DLD1 (cell line): ENCODE data around the gene INSYN2B.

Experiments
- in situ Hi-C: cut with HindIII; loops from 2 replicates; pipeline ENCODE4 v1.10.0; 2017; ENCODE audit warnings: low sequenced_read_pairs

The INSYN2B gene

GRCh38 chr5:169895926-169896325, 84.4 kb downstream of the INSYN2B start:
- in situ Hi-C loops = no loop called here

GRCh38 chr5:169893571-169893970, 86.7 kb downstream of the INSYN2B start:
- in situ Hi-C loops = no loop called here

DNA sequence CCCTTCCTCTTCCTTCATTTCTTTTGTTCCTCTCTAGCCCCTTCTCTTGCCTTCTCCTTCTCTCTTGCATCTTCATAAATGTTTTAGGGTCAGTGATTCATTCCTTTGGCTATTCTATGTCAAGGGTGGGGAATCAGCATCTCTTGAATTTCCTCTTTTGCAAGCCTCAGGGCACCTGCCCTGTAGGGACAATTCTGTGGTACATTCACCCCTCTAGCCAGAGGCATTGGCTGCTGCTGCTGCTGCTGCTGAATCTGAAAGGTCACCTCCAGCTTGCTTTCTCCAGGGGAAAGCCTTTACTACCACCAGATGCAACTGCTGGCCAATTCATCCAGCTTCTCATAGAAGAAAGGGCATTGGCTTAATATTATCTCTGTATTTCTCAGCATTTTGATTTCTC, 87.3 kb downstream of the INSYN2B start:
- in situ Hi-C loops = no loop called here

DNA sequence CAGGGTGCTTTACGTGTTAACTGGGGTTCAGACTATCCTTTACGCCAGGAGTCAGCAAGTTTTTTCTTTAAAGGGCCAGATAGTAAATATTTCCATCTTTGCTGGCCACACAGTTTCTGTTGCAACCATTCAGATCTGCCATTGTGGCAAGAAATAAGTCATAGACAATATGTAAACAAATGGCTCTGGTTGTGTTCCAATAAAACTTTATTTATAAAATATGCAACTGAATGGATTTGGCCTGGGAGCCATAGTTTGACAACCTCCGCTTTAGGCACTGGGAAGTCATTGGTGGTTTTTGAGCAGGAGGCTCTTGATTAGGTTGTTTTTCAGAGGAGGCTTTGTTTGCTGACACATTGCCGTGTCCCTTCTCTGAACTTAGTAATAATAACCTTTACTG, 90.7 kb downstream of the INSYN2B start:
- in situ Hi-C loops = no loop called here

DNA sequence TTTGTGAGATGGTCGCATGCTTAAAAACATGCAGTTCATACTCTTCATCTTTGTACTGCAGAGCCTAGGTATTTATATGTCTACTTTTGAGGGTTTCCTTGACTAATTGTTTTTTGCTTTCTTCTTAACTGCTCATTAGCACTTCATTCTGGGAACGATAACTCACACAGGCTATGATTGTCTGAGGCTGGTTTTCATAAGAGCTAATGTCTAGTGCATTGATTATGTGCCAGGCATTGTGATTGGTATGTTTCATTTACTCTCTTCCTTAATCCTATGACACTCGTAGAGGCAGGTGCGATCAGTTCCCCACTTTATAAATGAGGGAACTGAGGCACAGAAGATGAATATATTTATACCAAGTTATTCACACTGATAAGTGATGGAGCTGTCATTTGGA, 93.6 kb downstream of the INSYN2B start:
- in situ Hi-C loops = no loop called here

DNA sequence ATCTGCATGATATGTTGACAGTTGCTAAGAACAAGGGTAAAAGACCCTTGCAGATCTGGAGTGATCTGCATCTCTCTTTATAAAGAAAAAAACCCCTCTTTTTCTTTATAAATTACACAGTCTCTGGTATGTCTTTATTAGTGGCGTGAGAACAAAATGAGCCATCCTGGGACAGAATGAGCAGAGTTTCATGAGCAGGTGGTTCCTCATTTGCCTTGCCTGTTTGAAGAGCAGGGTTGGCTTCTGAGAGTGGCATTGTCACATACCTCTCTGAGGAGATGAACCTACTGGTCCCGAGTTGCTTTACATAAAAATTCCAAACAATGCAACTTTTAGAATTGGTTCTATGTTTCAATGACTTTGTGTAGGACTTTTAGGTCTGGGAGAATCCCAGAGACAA, 94.3 kb downstream of the INSYN2B start:
- in situ Hi-C loops = no loop called here

GRCh38 chr5:169881702-169882303, 98.5 kb downstream of the INSYN2B start:
- in situ Hi-C loops = no loop called here

GRCh38 chr5:169880785-169881184, 99.5 kb downstream of the INSYN2B start:
- in situ Hi-C loops = no loop called here

GRCh38 chr5:169880012-169880663, 100.2 kb downstream of the INSYN2B start:
- in situ Hi-C loops = no loop called here

GRCh38 chr5:169876386-169876785, 103.9 kb downstream of the INSYN2B start:
- in situ Hi-C loops = no loop called here

DNA sequence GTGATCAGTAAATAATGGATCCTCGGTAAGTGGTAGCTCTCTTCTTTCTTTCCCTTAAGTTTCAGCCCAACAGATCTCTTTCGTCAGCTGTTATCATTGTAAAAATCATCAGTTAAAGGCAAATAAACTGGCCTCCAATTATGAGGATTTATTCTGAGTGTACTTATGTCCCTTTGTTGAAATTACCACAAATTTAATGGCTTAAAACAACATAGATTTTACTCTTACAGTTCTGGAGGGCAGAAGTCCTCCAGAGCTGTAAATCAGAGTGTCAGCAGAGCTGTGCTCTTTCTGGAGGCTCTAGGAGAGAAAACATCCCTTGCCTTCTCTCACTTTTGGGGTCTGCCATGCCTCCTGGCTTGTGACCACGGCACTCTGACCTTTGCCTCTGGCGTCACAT, 104.6 kb downstream of the INSYN2B start:
- in situ Hi-C loops = no loop called here

DNA sequence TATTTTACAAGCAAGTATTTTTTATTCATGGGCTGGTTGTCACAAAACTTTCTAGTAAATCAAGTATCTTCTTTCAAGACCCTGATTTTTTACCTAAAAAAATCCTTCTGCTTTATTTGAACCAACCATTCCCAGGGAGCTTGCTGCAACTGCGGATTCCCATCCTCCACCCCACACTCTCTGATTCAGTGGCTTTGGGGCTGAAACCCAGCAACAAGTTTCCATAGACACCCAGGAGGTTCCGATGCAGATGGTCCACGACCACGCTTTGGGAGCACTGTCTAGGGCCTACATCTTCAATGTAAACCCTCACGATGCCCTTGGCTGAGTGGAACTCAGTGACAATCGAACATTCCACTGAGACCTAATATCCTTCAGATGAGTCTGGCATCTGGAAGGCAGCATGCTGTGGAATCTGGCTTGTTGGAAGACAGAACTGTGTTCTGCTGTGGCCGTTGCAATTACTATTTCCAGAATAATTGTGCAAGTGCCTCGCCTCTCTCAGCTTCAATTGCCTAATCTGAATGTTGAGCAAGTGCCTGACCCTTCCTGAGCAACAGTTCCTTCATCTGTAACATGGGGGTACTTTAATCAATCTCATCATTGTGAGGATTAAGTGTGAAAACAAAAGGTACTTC, 105.1 kb downstream of the INSYN2B start:
- in situ Hi-C loops = no loop called here

DNA sequence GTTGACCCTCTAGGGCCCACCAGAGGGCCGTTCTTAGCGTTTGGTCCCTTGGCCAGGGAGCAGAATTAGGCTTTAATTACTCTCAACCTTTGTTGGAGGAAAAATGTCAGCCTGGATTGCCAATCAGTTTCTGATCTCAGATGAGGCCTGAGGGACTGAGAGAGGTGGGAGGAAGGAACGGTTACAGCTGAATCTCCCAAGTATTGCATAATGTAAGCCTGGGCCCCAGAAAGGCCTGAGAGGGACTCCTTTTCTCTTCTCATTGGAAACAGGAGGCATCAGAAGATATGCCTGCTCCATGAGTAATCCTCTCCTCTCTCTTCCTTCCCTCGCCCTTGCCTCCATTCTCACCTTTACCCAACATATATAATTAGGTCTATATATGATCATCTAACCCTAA, 105.7 kb downstream of the INSYN2B start:
- in situ Hi-C loops = no loop called here

DNA sequence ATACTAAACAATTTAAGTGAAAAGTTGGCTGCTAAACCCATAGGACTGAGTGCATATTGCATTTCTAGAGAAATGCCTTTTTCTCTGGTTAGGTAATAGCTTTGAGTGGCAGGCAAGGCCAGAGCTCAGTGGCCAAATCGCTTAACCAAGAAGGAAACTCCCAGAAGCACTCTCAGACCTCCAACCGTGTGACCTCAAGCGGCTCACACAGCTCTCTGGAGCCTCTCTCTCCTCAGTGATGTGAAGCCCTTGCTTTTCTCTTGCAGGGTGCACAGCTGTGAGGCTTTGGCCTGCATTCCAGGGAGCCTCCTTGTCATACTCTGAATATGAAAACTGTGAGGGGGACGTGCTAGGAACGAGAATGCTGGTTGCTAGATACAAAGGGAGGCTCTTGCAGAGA, 106.7 kb downstream of the INSYN2B start:
- in situ Hi-C loops = no loop called here

- in situ Hi-C loops = no loop called here
Measured at GRCh38 chr5:169871826-169872490, 108.3 kb downstream of the INSYN2B start.

DNA sequence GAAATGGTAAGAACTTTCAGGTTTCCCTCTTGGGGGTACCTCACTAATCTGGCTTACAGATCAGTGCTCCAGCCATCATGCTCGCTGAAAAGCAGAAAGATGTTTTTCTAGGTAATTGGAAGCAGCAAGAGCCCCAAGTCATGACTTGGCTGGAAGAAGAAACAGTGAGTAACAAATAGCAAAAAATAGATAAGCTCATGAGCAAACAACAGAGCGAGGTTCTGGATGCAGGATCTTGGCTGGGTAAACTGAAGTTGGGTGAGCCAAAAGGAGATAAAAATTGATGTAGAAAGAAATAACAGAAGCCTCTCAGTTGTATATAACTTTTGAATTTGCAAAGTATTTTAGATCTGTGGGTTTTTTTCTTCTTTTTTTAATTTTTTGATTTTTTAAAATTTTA, 110.1 kb downstream of the INSYN2B start:
- in situ Hi-C loops = no loop called here

DNA sequence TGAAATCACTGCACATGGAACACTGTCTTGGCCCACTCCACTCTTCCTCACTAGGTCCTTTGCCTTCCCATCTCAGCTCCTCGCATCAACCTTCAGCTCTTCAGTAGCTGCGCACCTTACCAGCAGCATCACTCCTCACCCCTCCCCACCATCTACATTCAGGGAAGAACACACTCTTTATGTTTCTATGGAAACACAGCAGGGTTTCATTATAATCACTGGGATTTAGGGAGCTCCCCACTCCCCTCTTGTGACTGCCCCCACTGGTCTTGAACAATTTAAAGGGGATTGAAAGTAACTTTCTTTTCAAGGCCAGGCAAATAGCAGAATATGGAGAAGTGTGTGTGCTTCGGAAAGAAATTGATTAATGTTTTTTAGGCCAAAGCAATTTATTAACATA, 111.2 kb downstream of the INSYN2B start:
- in situ Hi-C loops = no loop called here

GRCh38 chr5:169867347-169867746, 112.9 kb downstream of the INSYN2B start:
- in situ Hi-C loops = no loop called here

DNA sequence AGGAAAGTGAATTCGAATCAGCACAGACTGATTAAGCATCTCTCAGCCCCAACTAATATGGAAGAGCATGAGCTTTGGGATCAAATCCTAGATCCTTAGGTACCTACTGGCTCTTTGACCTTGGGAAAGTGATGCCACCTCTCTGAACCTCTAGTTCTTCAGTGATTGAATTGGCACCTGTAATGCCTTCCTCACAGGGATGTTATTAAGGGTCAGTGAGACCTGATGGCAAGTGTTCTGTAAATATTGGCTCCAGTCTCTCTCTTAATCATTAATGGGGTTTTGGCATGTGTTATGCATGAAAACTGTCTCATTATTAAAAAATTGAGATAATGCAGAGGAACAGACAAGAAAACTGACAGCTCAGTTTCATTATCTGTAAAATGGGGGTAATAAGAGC, 115.8 kb downstream of the INSYN2B start:
- in situ Hi-C loops = no loop called here

- in situ Hi-C loops = no loop called here
Measured at GRCh38 chr5:169862391-169862811, 117.9 kb downstream of the INSYN2B start.

DNA sequence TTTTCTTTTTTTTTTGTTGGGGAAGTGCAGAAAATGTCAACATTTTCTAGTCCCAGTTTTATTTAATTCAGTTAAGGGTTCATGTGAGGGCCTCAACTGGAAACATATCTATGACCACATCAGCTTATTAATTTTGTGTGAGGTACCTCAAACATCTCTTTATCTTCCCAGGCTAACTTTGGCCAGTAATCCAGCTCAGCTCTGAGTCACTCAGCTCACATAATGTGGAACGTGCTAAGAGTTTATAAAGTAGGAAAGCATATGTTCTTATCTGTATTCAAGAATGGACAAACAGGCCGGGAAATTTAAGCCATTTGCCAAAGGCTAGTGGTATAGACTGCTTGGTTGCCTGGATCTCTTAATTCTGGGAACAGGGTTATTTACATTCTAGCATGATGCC, 118.4 kb downstream of the INSYN2B start:
- in situ Hi-C loops = no loop called here

DNA sequence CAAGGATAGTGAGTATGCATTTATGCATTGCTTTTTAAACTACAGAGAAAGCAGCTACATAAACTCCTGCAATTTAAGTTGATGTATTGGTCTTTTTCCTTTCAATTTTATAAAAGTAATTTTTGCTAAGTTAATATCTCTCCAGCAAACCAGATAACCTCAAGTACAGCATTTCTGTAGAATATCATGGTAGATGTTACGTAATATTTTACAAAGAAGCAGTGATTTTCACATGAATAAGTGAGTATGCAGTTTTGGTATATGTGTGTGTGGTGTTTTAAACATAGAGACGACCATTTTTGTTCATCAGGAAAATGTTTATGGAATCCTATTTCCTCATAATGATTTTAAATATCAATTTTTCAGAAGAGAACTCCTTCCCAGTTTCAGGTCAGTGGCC, 118.9 kb downstream of the INSYN2B start:
- in situ Hi-C loops = no loop called here
